IMR-90 (cell line): ENCODE results near the gene FRYL. TPM values are rescaled to one million over a fixed set of nuclear protein-coding genes. Genes with fewer than 3 reads are reported as not detected.

Experiments used
- ATAC-seq: fragments of 200-7000 bp; cut with Tn5 transposase; 2 replicates; pipeline ENCODE4 v1.9.1; 2020; ENCODE audit warnings: low read depth, mild to moderate bottlenecking, moderate library complexity
- BruUV-seq: library from RNA; stranded (reverse); fragments of 400-500 nt; replicated peaks from 2 replicates; lab custom pipeline; 2021; lab: Mats Ljungman, UMichigan
- CTCF ChIA-PET: fragments of 300-600 bp; formaldehyde crosslinking; extraction: SDS; loops from one replicate; lab custom pipeline; 2021; ENCODE audit warnings: antibody characterized with exemption; lab: Yijun Ruan, JAX
- POLR2A ChIA-PET: fragments of 300-600 bp; sonication (Branson Sonifier 250); formaldehyde crosslinking; loops from one replicate; lab custom pipeline; 2022; ENCODE audit warnings: antibody characterized with exemption; ENCODE audit not compliant: unreplicated experiment; lab: Charles Lee
- DNase-seq: peaks from one replicate; pipeline ENCODE4 v3.0.0; 2013
- H2AFZ ChIP-seq: replicated peaks from 2 replicates; pipeline ENCODE3; 2013; ENCODE audit warnings: low read length, mild to moderate bottlenecking; ENCODE audit not compliant: poor library complexity
- H2AK5ac ChIP-seq: 2 replicates; pipeline ENCODE4 v1.6.1; 2013; ENCODE audit warnings: low read depth, low read length, inconsistent platforms
- H2AK9ac ChIP-seq: replicated peaks from 2 replicates; pipeline ENCODE3; 2013; ENCODE audit warnings: mild to moderate bottlenecking, low read depth, low read length, moderate library complexity; ENCODE audit not compliant: poor library complexity
- H2BK120ac ChIP-seq: 2 replicates; pipeline ENCODE4 v1.6.1; 2013; ENCODE audit warnings: low read depth, low read length, inconsistent platforms
- H2BK15ac ChIP-seq: 3 replicates; pipeline ENCODE4 v1.6.1; 2013; ENCODE audit warnings: low read depth, low read length, inconsistent platforms
- H2BK20ac ChIP-seq: 2 replicates; pipeline ENCODE4 v1.6.1; 2013; ENCODE audit warnings: low read depth, mild to moderate bottlenecking, inconsistent platforms, low read length, moderate library complexity
- H2BK5ac ChIP-seq: 2 replicates; pipeline ENCODE4 v1.6.1; 2013; ENCODE audit warnings: mild to moderate bottlenecking, low read depth, low read length, inconsistent platforms; ENCODE audit not compliant: poor library complexity, severe bottlenecking
- H3K14ac ChIP-seq: replicated peaks from 2 replicates; pipeline ENCODE4 v1.6.1; 2013; ENCODE audit warnings: low read depth, low read length, inconsistent platforms
- H3K18ac ChIP-seq: 2 replicates; pipeline ENCODE4 v1.6.1; 2013; ENCODE audit warnings: low read depth, low read length, control low read depth
- H3K23ac ChIP-seq: 2 replicates; pipeline ENCODE4 v1.6.1; 2013; ENCODE audit warnings: low read depth, low read length, inconsistent platforms
- H3K27ac ChIP-seq: 2 replicates; pipeline ENCODE4 v1.5.1; 2013; ENCODE audit warnings: mild to moderate bottlenecking, control low read depth, low read length; ENCODE audit not compliant: insufficient read depth
- H3K27me3 ChIP-seq: 2 replicates; pipeline ENCODE4 v1.6.1; 2013; ENCODE audit warnings: low read length; ENCODE audit not compliant: control insufficient read depth, insufficient read depth
- H3K36me3 ChIP-seq: 2 replicates; pipeline ENCODE4 v1.6.1; 2013; ENCODE audit warnings: low read length, mixed read lengths; ENCODE audit not compliant: control insufficient read depth, insufficient read depth
- H3K4ac ChIP-seq: 2 replicates; pipeline ENCODE4 v1.6.1; 2013; ENCODE audit warnings: low read depth, low read length, inconsistent platforms
- H3K4me1 ChIP-seq: 2 replicates; pipeline ENCODE4 v1.6.1; 2013; ENCODE audit warnings: low read length, mixed read lengths; ENCODE audit not compliant: control insufficient read depth, insufficient read depth
- H3K4me2 ChIP-seq: 2 replicates; pipeline ENCODE4 v1.6.1; 2013; ENCODE audit warnings: low read depth, mild to moderate bottlenecking, control low read depth, low read length, moderate library complexity
- H3K4me3 ChIP-seq: 2 replicates; pipeline ENCODE4 v1.5.1; 2013; ENCODE audit warnings: low read depth, mild to moderate bottlenecking, control low read depth, low read length, moderate library complexity; ENCODE audit not compliant: insufficient read depth
- H3K56ac ChIP-seq: 2 replicates; pipeline ENCODE4 v1.6.1; 2013; ENCODE audit warnings: low read length, inconsistent platforms; ENCODE audit not compliant: insufficient read depth; ENCODE audit errors: extremely low read depth
- H3K79me1 ChIP-seq, 2 experiments: 2 replicates each; pipeline ENCODE4 v1.6.1; 2013; ENCODE audit warnings: low read length in 2 of 2, inconsistent platforms in 1 of 2, low read depth in 1 of 2
- H3K9ac ChIP-seq: 2 replicates; pipeline ENCODE4 v1.6.1; 2013; ENCODE audit warnings: low read depth, low read length, control low read depth
- H3K9me1 ChIP-seq: 2 replicates; pipeline ENCODE4 v1.6.1; 2013; ENCODE audit warnings: low read length, inconsistent platforms; ENCODE audit not compliant: insufficient read depth
- H3K9me3 ChIP-seq: 2 replicates; pipeline ENCODE4 v1.6.1; 2013; ENCODE audit warnings: low read length; ENCODE audit not compliant: control insufficient read depth, insufficient read depth
- H4K20me1 ChIP-seq: 2 replicates; pipeline ENCODE4 v1.6.1; 2013; ENCODE audit warnings: low read length, inconsistent platforms; ENCODE audit not compliant: insufficient read depth
- H4K5ac ChIP-seq: 2 replicates; pipeline ENCODE4 v1.6.1; 2013; ENCODE audit warnings: mild to moderate bottlenecking, low read depth, low read length, control low read depth
- H4K8ac ChIP-seq, 2 experiments: 2 replicates each; pipeline ENCODE4 v1.6.1; 2013; ENCODE audit warnings: low read depth in 2 of 2, low read length in 2 of 2, control low read depth in 1 of 2, inconsistent platforms in 1 of 2
- H4K91ac ChIP-seq: 2 replicates; pipeline ENCODE4 v1.6.1; 2013; ENCODE audit warnings: low read depth, low read length, inconsistent platforms; ENCODE audit not compliant: insufficient read depth
- BHLHE40 ChIP-seq: fragments of 150-350 bp; IDR thresholded peaks from 2 replicates; pipeline ENCODE4 v1.6.1; 2016; ENCODE audit warnings: mild to moderate bottlenecking, low read depth, low read length
- CHD1 ChIP-seq: IDR thresholded peaks from 2 replicates; pipeline ENCODE4 v1.6.1; 2012; ENCODE audit warnings: low read depth, low read length, improper control_type of control experiment
- ELK1 ChIP-seq: fragments of 150-350 bp; IDR thresholded peaks from 2 replicates; pipeline ENCODE4 v1.6.1; 2016; ENCODE audit warnings: low read depth, mild to moderate bottlenecking, low read length, moderate library complexity, borderline replicate concordance
- FOS ChIP-seq: fragments of 150-350 bp; IDR thresholded peaks from 2 replicates; pipeline ENCODE4 v1.6.1; 2016; ENCODE audit warnings: low read depth, low read length
- MAFK ChIP-seq: IDR thresholded peaks from 2 replicates; pipeline ENCODE4 v1.6.1; 2012; ENCODE audit warnings: low read depth, low read length, improper control_type of control experiment
- NFE2L2 ChIP-seq: fragments of 150-350 bp; IDR thresholded peaks from 2 replicates; pipeline ENCODE4 v1.6.1; 2016; ENCODE audit warnings: low read depth, mild to moderate bottlenecking, low read length
- RAD21 ChIP-seq: IDR thresholded peaks from 2 replicates; pipeline ENCODE4 v1.6.1; 2012; ENCODE audit warnings: low read length, improper control_type of control experiment
- RCOR1 ChIP-seq: IDR thresholded peaks from 2 replicates; pipeline ENCODE4 v1.6.1; 2012; ENCODE audit warnings: mild to moderate bottlenecking, low read length, improper control_type of control experiment; ENCODE audit not compliant: insufficient replicate concordance
- USF2 ChIP-seq: fragments of 150-350 bp; IDR thresholded peaks from 2 replicates; pipeline ENCODE4 v1.6.1; 2017; ENCODE audit warnings: mild to moderate bottlenecking, antibody characterized with exemption, low read length, low read depth
- WGBS, 2 experiments: methylation state at CpG; one replicate each; pipeline versions ENCODE4 v1.1.5 to v1.1.7; 2013; ENCODE audit warnings: missing lambda C conversion rate in 2 of 2; ENCODE audit not compliant: insufficient read length in 1 of 2; ENCODE audit errors: extremely low coverage in 2 of 2; 5-methylcytosine and 5-hydroxymethylcytosine counted together
- dilution Hi-C: fragments of 300-500 bp; cut with HindIII; formaldehyde crosslinking; loops from one replicate; pipeline ENCODE4 v1.14.3; 2018; ENCODE audit warnings: low sequenced_read_pairs; ENCODE audit not compliant: unreplicated experiment
- in situ Hi-C: fragments of 300-500 bp; cut with MboI; formaldehyde crosslinking; loops from 3 replicates; pipeline ENCODE4 v1.14.3; 2019; ENCODE audit warnings: low sequenced_read_pairs, inconsistent platforms, mixed read lengths
- intact Hi-C: fragments of 100-400 bp; cut with micrococcal nuclease; formaldehyde crosslinking; loops from 2 replicates; pipeline ENCODE4 v1.10.0; 2022
- polyA plus RNA-seq, 3 experiments: library from polyadenylated mRNA; depleted of rRNA; stranded (reverse); fragments of >200 nt; gene quantifications; 2 replicates each; pipeline ENCODE4 v1.2.3, GENCODE V29; 2012; ENCODE audit warnings: low replicate concordance in 1 of 3
- total RNA-seq: library from RNA; depleted of rRNA; stranded (reverse); fragments of >200 nt; gene quantifications from 2 replicates; pipeline ENCODE4 v1.2.3, GENCODE V29; 2012
- TF ChIP-seq, protein P1 (sequence below): conservative IDR thresholded peaks from 2 replicates; pipeline ENCODE4 v1.5.1; 2012; ENCODE audit warnings: mild to moderate bottlenecking, low read depth, low read length, improper control_type of control experiment

Gene FRYL
- total and polyA plus RNA-seq, 2 of the 4 experiments (the other 2 are of a cell fraction) = 9.9 to 77.4 TPM

GRCh38 chr4:48761286-48761685 lies 18.8 kb downstream of the FRYL start:
- no peak overlapping the region for H3K4ac ChIP-seq
- no peaks in the 10 kb centered on the region for H3K27me3 ChIP-seq
- POLR2A ChIA-PET = no interaction called here
- peaks cover 23% of the 10 kb centered on the region; the same call in 1 of the 2 replicates for H4K20me1 ChIP-seq
- peak; percentile 21; the same call in 1 of the 2 replicates for ATAC-seq
- H2AFZ ChIP-seq = no peak overlapping the region
- BruUV-seq = no TSS peak
- H3K36me3 ChIP-seq = no peaks in the 10 kb centered on the region
- peaks cover 15% of the 10 kb centered on the region for H3K9me1 ChIP-seq
- no peak overlapping the region for H3K56ac ChIP-seq
- H3K9ac ChIP-seq = no peak overlapping the region
- no peak overlapping the region for H2BK120ac ChIP-seq
- H3K14ac ChIP-seq = no peak overlapping the region
- peaks cover 3% of the 10 kb centered on the region; the same call in 1 of the 2 replicates for H3K4me1 ChIP-seq
- TF ChIP-seq RCOR1 (no peak), FOS (no peak), NFE2L2 (no peak), ELK1 (no peak), CHD1 (no peak), USF2 (no peak), MAFK (no peak), BHLHE40 (no peak), RAD21 (no peak)
- TF ChIP-seq, protein P1, sequence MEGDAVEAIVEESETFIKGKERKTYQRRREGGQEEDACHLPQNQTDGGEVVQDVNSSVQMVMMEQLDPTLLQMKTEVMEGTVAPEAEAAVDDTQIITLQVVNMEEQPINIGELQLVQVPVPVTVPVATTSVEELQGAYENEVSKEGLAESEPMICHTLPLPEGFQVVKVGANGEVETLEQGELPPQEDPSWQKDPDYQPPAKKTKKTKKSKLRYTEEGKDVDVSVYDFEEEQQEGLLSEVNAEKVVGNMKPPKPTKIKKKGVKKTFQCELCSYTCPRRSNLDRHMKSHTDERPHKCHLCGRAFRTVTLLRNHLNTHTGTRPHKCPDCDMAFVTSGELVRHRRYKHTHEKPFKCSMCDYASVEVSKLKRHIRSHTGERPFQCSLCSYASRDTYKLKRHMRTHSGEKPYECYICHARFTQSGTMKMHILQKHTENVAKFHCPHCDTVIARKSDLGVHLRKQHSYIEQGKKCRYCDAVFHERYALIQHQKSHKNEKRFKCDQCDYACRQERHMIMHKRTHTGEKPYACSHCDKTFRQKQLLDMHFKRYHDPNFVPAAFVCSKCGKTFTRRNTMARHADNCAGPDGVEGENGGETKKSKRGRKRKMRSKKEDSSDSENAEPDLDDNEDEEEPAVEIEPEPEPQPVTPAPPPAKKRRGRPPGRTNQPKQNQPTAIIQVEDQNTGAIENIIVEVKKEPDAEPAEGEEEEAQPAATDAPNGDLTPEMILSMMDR = no peak
- no peak overlapping the region for H2BK5ac ChIP-seq
- in situ Hi-C loops = no loop called here
- H2BK15ac ChIP-seq = no peak overlapping the region
- WGBS, 2 experiments = no CpG with 5 or more reads among the region's 3 CpGs
- H4K91ac ChIP-seq = no peak overlapping the region
- peak; percentile 18 for DNase-seq
- intact Hi-C loops = no loop called here
- H4K8ac ChIP-seq = no peak overlapping the region
- H3K4me2 ChIP-seq = no peak overlapping the region
- no peak overlapping the region for H3K23ac ChIP-seq
- H4K5ac ChIP-seq = no peak overlapping the region
- H2AK5ac ChIP-seq = no peak overlapping the region
- H2AK9ac ChIP-seq = no peak overlapping the region
- no peak overlapping the region for H2BK20ac ChIP-seq
- H3K79me1 ChIP-seq = peaks cover 13 to 65% of the 10 kb centered on the region in 2 experiments
- no peak overlapping the region for H3K4me3 ChIP-seq
- dilution Hi-C loops = no loop called here
- no peak overlapping the region for H3K18ac ChIP-seq
- CTCF ChIA-PET = no interaction called here
- H3K9me3 ChIP-seq = no peaks in the 10 kb centered on the region
- no peak overlapping the region for H3K27ac ChIP-seq
